H4 (cell line): Measurements from ENCODE around the gene KCNJ3. TPM values are rescaled to one million over a fixed set of nuclear protein-coding genes. Genes with fewer than 3 reads are reported as not detected.

Experiments used
- DNase-seq: peaks from one replicate; pipeline ENCODE4 v3.0.0-alpha.2; 2015; ENCODE audit warnings: low spot score
- total RNA-seq: library from RNA; depleted of rRNA; stranded (reverse); fragments of >200 nt; shearing (Covaris generic); gene quantifications from 2 replicates; pipeline ENCODE4 v1.2.3, GENCODE V29; 2014

Gene KCNJ3
- total RNA-seq, 1 experiment from 2014 or later, result 0.10 TPM

DNA sequence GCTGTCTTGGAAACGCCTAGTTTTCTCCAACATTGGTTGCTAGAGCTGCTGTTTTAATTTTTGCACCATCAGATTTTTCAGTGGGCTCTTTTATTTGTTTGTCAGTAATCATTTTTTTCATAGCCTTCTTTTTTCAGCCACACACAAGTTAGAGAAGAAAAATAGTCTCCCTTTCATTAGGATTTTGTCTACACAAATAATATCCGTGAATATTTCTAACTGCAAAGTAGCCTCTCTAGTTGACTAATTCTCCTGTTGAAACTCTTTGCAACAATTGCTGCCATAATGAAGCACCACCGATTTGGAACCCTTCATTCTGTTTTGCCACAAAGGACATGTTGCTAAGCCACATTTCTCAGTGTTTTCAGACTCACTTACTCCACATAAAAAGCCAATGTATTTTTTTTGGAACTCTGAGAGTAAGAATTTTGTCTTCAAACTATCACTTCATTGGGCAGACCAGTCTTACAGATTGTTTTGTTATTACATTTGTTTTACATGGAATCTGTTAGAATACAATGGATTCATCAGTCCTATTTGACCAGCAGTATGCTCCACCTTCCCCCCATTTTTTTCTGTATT lies 9.6 kb downstream of the KCNJ3 start:
- no peak for DNase-seq

DNA sequence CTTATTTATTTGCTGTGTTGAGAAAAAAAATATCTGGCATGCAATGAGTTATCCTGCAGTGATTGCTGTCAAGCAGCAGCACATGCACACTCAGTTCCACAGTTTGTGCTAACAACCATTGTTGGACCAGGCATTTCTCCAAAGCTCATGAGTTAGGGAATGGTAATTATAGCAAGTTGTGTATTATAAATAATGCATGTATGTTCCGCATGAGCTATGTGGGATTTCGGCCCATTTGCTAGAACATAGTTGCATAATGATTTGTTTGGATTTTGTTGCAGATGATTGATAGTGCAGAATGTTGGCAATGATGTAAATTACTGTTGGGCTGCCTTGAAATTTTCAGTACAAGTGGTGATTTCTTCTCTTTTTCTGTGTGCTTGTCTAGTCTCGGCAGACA lies 10.7 kb downstream of the KCNJ3 start:
- no peak for DNase-seq

GRCh38 chr2:154710078-154710477 lies 11.6 kb downstream of the KCNJ3 start:
- no peak for DNase-seq

DNA sequence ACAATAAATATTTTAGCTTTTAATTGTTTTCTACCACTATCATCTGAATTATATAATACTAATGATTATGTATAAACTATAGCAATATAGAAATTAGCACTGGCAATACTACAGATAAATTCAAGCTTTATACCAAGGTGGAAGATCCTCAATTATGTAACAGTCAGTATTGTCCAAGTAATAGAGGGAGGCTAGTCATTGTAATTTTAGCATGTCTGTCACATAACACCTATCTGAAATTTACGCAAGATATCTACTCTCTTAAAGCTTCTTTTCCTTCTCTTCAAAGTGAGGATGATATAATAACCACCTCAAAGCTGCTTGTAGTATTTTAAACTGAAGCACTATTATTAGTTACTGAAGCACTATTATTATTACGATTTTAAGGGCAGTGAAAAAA lies 12.2 kb downstream of the KCNJ3 start:
- DNase-seq, result no peak

DNA sequence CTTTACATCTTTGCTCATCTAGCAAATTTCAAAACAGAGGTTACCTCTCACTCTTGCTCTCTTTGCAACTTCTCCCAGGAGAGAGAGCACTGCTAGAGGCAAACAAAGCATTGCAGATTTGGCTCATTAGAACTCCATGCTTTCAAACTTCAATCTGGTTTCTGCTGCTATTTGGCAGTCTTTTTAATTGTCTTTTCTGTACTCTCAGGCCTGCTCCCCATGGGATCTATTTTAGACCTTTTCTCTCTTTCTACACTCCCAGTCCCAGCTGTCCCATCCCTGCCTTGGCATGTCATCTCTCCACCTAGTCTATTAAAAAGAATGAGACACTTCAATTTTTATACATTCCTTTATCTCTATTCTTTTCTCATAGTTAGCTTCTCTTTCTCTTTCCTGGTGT lies 15.2 kb downstream of the KCNJ3 start:
- no peak for DNase-seq

- peak; percentile 16 for DNase-seq
These were observed 22.2 kb downstream of the KCNJ3 start for GRCh38 chr2:154720651-154721050.

- DNase-seq, result no peak
These were observed 25.8 kb downstream of the KCNJ3 start for GRCh38 chr2:154724194-154724797.

DNA sequence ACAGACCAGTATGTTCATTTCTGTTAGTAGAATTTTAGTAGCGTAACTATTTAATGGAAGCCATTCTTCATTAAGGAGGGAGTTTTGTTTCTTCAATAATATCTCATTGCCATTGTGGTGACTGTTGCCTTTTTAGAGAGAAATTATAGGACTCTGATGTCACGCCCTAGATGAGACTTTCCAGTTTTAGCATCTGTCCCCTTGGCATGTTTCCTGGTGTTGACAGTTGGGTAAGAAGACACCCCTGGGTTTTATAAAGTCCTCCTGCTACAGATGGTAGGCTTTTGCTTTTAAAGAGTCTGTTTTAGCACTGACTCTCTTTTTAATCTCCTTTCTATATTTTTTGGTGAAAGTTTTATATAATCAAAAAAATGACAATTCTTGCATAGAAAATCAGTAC lies 41.9 kb downstream of the KCNJ3 start:
- DNase-seq, result no peak

- no peak for DNase-seq
These were observed 60.4 kb downstream of the KCNJ3 start for GRCh38 chr2:154758871-154759270.

- no peak for DNase-seq
These were observed 64.1 kb downstream of the KCNJ3 start for GRCh38 chr2:154762638-154763037.

DNA sequence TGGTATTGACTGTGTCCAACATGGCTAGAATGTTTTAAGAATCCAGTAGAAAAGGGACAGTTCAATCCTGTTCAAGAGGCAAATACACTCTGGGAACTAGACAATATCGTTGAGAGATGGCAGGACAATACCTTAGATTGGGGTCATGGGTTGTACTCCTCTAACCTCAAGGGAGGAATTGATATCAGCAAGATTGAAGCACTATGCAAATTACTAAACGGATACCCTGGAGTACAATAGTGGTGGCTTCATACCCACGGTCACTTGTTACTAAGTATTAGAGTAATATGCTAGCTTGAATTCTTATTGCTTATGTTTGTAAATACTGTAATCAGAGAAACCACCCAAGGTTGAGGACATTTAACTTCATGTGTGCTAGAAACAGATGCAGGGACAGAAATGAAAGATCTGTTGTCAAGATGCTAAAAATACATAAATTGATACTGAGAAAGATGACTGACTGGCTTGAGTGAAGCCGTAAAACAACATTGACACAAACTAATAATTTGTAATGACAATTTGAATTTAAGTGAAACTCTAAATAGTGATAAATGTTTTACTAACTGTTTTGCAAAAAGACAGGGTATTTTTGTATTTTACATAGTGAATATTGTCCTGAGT lies 73.3 kb downstream of the KCNJ3 start:
- no peak for DNase-seq

DNA sequence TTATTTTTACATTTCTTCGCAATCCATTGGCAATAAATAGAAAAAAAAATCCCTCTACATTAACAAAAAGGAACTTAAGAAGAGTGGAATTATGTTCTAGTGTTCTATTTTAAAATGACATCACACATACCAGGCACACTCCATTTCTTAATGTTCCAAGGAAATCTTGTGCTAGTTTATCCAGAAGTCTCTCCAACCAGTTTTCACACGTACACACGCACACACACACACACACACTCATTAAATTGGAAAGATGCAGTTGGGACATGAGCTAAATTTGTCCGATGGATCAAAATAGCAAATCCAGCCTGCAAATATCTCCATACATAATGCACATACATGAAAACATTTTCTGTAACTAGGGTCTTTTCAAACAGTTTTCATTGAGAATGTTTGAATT lies 78.3 kb downstream of the KCNJ3 start:
- no peak for DNase-seq

DNA sequence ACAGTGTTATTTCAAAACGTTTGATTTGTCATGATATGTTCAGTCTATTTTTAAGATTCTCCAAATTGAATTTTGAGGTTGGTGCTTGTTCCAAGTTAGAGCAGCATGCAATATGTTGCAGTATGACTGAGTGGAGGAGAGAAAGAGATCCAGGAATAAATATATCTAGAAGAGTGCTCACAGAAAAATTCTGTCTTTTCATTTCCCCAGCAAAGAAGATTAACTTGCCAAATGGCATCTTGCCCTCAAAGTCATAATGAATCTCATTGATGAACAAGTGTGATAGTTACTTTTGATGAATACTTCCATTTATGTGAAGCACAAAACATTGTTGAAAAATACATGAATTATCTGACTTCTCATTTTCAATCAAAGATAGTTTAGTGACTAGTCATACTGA lies 95.9 kb downstream of the KCNJ3 start:
- DNase-seq, result no peak

GRCh38 chr2:154795651-154796050 lies 97.2 kb downstream of the KCNJ3 start:
- no peak for DNase-seq

DNA sequence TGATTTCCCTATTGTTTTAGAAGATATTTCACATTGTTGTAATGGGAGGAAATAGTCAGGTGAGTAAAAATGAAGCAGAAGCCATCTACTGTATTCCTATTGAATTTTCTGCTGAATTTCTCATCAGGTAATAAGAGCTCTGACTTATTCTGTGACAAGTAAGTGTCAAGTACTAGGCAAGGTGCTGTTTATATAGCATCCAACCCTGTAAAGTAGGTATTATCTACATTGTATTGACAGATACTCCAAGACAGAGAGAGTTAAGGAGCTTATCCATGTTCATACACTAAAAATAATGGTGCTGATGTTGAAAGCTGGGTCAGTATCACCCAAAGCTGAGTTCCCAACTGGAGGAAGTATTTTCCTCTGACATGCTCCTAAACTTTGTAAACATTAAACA lies 106.0 kb downstream of the KCNJ3 start:
- DNase-seq, result no peak

GRCh38 chr2:154813636-154814035 lies 115.1 kb downstream of the KCNJ3 start:
- DNase-seq, result no peak

- DNase-seq, result no peak
These were observed 116.4 kb downstream of the KCNJ3 start for GRCh38 chr2:154814856-154815255.

- DNase-seq, result no peak
These were observed 126.9 kb downstream of the KCNJ3 start for GRCh38 chr2:154825358-154825757.

- no peak for DNase-seq
These were observed 128.3 kb downstream of the KCNJ3 start for GRCh38 chr2:154826827-154827226.

DNA sequence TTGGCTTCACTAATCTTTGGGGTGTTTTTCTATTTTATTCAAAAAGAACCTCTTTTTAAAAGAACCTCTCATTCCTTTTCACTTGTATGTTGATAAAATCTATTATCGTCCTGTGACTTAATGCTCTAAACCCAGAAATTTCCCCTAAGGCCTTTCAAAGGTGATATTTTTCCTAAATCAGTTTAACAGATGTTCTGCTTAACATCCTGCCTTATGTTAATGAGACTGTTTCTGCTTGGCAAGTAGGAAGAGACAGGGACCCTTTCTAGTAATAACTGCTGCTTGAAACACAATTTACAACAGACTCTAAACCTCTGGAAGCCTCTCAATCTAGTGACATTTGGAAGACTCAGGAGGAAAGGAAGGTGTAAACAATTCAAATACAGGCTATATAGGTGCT lies 128.8 kb downstream of the KCNJ3 start:
- no peak for DNase-seq

DNA sequence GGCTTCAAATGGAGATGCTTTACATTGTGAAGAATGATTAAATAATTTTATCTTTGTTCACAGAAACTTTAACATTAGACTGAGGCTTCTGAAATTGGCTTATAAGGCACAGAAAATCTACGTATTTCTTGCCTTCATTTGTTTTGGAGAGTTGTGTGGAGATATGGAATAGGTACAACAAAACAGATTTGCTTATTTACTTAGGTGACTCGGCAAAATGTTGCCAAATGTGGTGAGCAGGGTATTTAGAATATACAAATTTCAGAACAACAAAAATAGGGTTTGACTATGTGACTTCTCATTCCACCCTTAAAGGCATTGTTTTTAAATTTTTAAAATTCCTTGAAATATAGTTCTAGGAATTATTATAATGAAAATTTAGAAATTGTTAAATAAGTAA lies 134.2 kb downstream of the KCNJ3 start:
- DNase-seq, result no peak

DNA sequence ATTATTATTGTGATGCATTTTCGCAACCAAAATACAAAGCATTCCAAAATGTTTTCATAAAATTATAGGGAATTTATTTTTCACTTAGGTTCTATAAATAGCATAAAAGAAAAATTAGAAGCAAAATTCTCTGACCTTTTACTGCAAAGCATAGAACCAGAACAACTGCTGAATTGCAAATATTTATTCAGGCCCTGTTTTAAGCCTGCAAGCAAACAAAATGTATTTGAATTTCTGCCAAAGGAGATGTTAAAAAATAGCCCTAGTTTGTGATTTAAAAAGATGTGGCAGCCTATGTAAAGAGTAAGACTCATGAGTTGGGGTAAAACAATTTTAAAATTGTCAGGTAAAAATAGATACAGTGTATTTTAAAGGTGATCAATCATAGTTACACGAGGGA lies 138.1 kb downstream of the KCNJ3 start:
- no peak for DNase-seq

GRCh38 chr2:154837035-154837434 lies 138.5 kb downstream of the KCNJ3 start:
- DNase-seq, result no peak

- no peak for DNase-seq
These were observed 146.0 kb downstream of the KCNJ3 start for GRCh38 chr2:154844513-154844912.
